ENCODE measurements around the gene DCTD. TPM values are rescaled to one million over a fixed set of nuclear protein-coding genes. Genes with fewer than 3 reads are reported as not detected.

DCTD gene
- total RNA-seq, 1 experiment from 2014 or later, result 168 TPM

GRCh38 chr4:182873726-182874125 lies 43.5 kb downstream of the DCTD start:
- POLR2A ChIA-PET, result no interaction called here
- Mint-ChIP-seq H3K27ac (ENCODE audit: low read depth, unreplicated experiment) (no peak overlapping the region), H3K9me3 (ENCODE audit: unreplicated experiment) (no peaks in the 10 kb centered on the region), H3K27me3 (ENCODE audit: insufficient read depth, unreplicated experiment) (no peaks in the 10 kb centered on the region), H3K4me3 (ENCODE audit: unreplicated experiment) (no peak overlapping the region), H3K36me3 (ENCODE audit: insufficient read depth, unreplicated experiment) (peaks cover 10% of the 10 kb centered on the region), H3K4me1 (ENCODE audit: insufficient read depth, unreplicated experiment) (no peaks in the 10 kb centered on the region)
- CTCF ChIA-PET, result no interaction called here
- no TSS peak for BruUV-seq (replicated peaks)
- intact Hi-C loops (cut with micrococcal nuclease), result no loop called here
- no peak for DNase-seq (ENCODE audit: unreplicated experiment)
- TF ChIP-seq, protein P1, sequence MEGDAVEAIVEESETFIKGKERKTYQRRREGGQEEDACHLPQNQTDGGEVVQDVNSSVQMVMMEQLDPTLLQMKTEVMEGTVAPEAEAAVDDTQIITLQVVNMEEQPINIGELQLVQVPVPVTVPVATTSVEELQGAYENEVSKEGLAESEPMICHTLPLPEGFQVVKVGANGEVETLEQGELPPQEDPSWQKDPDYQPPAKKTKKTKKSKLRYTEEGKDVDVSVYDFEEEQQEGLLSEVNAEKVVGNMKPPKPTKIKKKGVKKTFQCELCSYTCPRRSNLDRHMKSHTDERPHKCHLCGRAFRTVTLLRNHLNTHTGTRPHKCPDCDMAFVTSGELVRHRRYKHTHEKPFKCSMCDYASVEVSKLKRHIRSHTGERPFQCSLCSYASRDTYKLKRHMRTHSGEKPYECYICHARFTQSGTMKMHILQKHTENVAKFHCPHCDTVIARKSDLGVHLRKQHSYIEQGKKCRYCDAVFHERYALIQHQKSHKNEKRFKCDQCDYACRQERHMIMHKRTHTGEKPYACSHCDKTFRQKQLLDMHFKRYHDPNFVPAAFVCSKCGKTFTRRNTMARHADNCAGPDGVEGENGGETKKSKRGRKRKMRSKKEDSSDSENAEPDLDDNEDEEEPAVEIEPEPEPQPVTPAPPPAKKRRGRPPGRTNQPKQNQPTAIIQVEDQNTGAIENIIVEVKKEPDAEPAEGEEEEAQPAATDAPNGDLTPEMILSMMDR (IDR thresholded peaks at IDR 0.05; ENCODE audit: unreplicated experiment), result no peak

DNA sequence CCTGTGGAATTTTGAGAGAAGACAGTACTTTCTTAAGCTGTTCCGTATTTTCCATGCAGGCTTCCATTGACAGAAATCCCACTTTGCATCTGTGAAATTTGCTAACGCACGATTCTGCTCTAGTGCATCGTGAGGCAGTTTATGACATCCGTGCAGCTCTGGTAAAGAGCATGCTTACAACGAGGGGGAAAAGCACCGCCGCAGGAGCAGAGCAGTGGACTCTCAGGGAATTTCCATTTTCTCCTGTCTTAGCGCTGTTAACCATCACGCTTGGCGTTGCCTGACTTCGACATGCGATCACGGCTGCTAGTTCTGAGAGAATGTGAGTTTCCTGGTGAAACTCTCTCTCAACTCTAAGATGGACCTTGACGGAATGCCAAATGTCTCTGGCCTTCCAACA lies 43.9 kb downstream of the DCTD start:
- BruUV-seq (replicated peaks), result no TSS peak
- H3K9me3 Mint-ChIP-seq (ENCODE audit: unreplicated experiment), result no peaks in the 10 kb centered on the region
- intact Hi-C loops (cut with micrococcal nuclease), result no loop called here
- H3K4me3 Mint-ChIP-seq (ENCODE audit: unreplicated experiment), result no peak overlapping the region
- no peak overlapping the region for H3K27ac Mint-ChIP-seq (ENCODE audit: low read depth, unreplicated experiment)
- H3K4me1 Mint-ChIP-seq (ENCODE audit: insufficient read depth, unreplicated experiment), result no peaks in the 10 kb centered on the region
- CTCF ChIA-PET, result no interaction called here
- no peaks in the 10 kb centered on the region for H3K27me3 Mint-ChIP-seq (ENCODE audit: insufficient read depth, unreplicated experiment)
- peaks cover 10% of the 10 kb centered on the region for H3K36me3 Mint-ChIP-seq (ENCODE audit: insufficient read depth, unreplicated experiment)
- TF ChIP-seq, protein P1 (IDR thresholded peaks at IDR 0.05; ENCODE audit: unreplicated experiment), result no peak
- no peak for DNase-seq (ENCODE audit: unreplicated experiment)
- POLR2A ChIA-PET, result no interaction called here

- H3K27me3 Mint-ChIP-seq (ENCODE audit: insufficient read depth, unreplicated experiment), result no peaks in the 10 kb centered on the region
- POLR2A ChIA-PET, result no interaction called here
- H3K4me1 Mint-ChIP-seq (ENCODE audit: insufficient read depth, unreplicated experiment), result no peaks in the 10 kb centered on the region
- TF ChIP-seq, protein P1 (IDR thresholded peaks at IDR 0.05; ENCODE audit: unreplicated experiment), result no peak
- DNase-seq (ENCODE audit: unreplicated experiment), result no peak
- peaks cover 7% of the 10 kb centered on the region for H3K36me3 Mint-ChIP-seq (ENCODE audit: insufficient read depth, unreplicated experiment)
- intact Hi-C loops (cut with micrococcal nuclease), result no loop called here
- no peak overlapping the region for H3K4me3 Mint-ChIP-seq (ENCODE audit: unreplicated experiment)
- CTCF ChIA-PET, result no interaction called here
- H3K9me3 Mint-ChIP-seq (ENCODE audit: unreplicated experiment), result no peaks in the 10 kb centered on the region
- BruUV-seq (replicated peaks), result no TSS peak
- no peak overlapping the region for H3K27ac Mint-ChIP-seq (ENCODE audit: low read depth, unreplicated experiment)
These were observed 44.3 kb downstream of the DCTD start for GRCh38 chr4:182872886-182873285.

DNA sequence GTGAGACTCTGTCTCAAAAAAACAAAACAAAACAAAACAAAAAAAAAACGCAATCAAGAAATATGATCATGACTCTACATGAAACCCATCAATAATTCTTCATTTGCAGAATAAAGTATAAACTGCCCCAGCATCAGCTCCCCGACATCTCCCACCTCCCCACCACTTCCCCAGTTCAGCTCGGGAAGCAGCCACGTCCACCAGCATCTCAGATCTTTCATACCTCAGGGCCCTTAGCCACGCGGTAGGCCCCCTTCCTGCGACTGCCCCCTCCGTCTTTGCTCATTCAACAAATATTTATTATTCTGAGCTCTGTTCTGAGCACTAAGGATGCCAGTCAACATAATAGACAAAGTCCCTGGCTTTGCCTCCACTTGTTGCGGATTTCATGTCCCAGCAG lies 45.6 kb downstream of the DCTD start:
- TF ChIP-seq, protein P1 (IDR thresholded peaks at IDR 0.05; ENCODE audit: unreplicated experiment), result no peak
- no peaks in the 10 kb centered on the region for H3K4me1 Mint-ChIP-seq (ENCODE audit: insufficient read depth, unreplicated experiment)
- H3K4me3 Mint-ChIP-seq (ENCODE audit: unreplicated experiment), result no peak overlapping the region
- BruUV-seq (replicated peaks), result no TSS peak
- H3K27ac Mint-ChIP-seq (ENCODE audit: low read depth, unreplicated experiment), result no peak overlapping the region
- CTCF ChIA-PET, result no interaction called here
- DNase-seq (ENCODE audit: unreplicated experiment), result no peak
- intact Hi-C loops (cut with micrococcal nuclease), result no loop called here
- POLR2A ChIA-PET, result no interaction called here
- H3K36me3 Mint-ChIP-seq (ENCODE audit: insufficient read depth, unreplicated experiment), result peaks cover 4% of the 10 kb centered on the region
- H3K27me3 Mint-ChIP-seq (ENCODE audit: insufficient read depth, unreplicated experiment), result no peaks in the 10 kb centered on the region
- H3K9me3 Mint-ChIP-seq (ENCODE audit: unreplicated experiment), result no peaks in the 10 kb centered on the region

Data from MCF 10A (cell line).